HG03521 (cell line): ENCODE data around the gene NAV2.

Source experiments
- ATAC-seq: cut with Tn5 transposase; IDR thresholded peaks from one replicate; pipeline ENCODE4 v1.9.1; 2021; ENCODE audit warnings: mild to moderate bottlenecking, moderate library complexity; ENCODE audit not compliant: unreplicated experiment

The NAV2 gene

DNA sequence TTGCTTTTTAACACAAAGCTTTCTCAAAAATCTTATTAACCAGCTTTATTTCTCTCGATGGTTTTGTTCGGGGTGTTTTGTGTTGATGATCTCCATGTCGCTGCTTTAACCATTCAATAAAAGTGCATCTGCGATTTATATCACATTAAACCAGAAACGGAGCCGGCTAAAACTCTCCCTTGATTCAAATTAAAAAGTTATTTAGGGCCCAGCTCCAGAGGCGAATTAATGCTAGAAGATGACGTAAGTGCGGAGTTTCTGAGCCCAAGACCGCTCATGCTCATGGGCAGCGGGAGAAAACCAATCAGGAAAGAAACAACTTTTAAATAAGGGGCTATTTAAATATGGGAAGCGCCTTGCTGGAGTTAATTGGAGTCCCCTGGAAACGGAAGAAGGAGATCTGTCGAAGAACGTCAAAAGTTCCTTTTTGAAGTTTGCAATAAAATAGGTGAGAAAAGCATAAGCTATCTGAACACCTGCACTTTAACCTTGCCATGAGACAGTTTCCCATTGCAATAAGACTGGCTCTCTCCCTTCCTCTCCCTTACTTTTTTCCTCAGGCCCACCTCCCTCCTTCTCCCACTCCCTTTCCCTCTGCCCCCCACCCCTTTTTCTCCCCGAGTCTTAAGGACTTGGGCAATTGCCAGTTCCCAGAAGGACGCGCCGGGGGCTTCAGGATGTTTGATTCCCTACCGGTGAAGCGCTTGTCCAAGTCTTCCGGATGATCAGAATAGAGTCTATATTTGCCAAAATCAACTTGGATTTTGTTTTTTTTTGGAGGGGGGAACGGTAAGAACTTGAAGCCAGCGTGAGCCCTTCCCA, 449.5 kb downstream of the NAV2 start:
- no peak for ATAC-seq

DNA sequence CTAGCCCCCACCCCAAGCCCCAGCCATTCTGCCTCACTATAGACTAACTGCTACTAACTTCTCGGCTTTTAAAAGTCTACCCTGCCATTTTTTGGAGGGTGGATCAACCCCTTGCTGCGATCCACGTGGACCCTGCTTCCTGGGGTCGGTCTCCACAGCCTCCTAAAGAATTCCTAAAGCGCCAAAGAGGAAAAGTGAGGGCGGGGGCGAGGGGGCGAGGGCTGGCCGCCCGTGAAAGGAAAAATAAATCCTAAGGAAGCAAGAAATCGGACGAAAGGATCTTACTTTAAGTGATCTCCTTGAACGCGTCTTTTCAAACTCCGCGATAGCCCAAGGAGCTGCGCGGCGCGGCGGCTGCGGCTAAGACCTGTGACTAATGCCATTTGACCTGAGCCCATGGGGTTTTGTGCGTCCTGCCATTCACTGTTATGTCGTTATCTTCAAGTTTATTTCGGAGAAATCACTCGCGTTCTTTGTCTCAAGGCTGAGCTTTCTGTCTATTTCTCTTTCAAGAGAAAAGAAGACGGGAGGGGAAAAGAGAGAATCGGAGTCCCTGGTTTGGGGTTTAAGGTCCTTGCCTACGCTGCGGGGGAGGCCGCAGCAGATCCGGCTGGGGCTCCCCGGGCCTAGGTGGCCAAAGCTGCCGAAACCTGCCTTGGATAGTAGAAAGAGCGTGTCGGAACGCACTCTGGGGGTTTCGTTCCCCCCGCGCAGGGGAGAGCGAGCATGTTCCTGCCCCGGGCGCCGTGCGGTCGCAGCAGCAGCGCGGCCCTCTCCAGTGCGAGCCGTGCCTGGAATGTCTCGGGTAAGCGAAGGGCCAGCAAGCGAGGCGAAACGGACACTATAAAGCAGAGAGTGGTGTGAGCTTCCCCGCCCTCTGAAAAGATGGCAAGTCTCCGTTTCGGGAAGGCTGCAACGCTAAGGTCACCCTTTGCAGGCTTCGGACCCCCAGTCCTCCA, 450.5 kb downstream of the NAV2 start:
- ATAC-seq: no peak

DNA sequence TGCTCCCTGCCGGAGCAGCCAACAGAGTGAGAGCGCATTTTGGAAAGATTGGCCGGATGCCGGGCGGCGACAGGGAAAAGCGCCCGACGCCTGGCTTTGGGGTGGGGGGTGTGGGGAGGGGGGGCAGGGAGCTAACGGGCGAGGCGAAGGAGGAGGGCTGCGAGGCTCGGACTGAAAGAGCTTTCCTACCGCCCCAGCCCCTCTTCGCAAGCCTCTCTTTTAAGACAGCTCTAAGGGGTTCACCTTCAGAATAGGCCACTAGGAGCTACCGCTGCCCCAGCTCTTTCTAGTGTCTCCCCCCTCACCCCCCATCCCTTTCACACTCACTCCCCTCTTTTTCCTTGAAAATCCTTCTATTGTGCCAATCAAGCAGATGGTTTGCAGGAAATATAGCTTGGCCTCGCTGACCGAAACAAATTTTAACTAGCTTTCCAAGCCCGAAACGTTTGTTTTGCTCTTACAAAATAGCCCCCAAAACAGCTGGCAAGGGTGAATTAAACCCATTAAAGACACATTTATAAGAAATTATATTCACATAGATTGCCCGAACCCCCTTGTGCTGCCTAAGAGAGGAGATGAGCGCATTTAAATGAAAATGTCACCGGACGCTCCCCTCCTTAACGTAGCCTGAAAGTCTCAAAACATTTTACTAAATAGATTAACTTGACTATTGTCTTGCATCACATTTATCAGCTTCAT, 451.3 kb downstream of the NAV2 start:
- no peak for ATAC-seq
